K562 (cell line): Measurements from ENCODE around the gene ATP5F1D. TPM values are rescaled to one million over a fixed set of nuclear protein-coding genes. Genes with fewer than 3 reads are reported as not detected.

Source experiments
- ATAC-seq: fragments of 200-7000 bp; cut with Tn5 transposase; 3 replicates; pipeline ENCODE4 v1.9.1; 2020; ENCODE audit warnings: moderate library complexity
- BruUV-seq: library from RNA; stranded (reverse); fragments of 400-500 nt; replicated peaks from 2 replicates; lab custom pipeline; 2021; lab: Mats Ljungman, UMichigan
- CTCF ChIA-PET: fragments of 300-600 bp; formaldehyde crosslinking; extraction: SDS; loops from one replicate; lab custom pipeline; 2021; ENCODE audit warnings: low intra/inter-chr PET ratio; lab: Yijun Ruan, JAX
- POLR2A ChIA-PET: fragments of 300-600, 350-650 bp; sonication (Branson Sonifier 250); formaldehyde crosslinking; extraction: SDS; loops from one replicate; lab custom pipeline; 2021; ENCODE audit warnings: antibody characterized with exemption, inconsistent platforms; lab: Yijun Ruan, JAX
- DNase-seq, 4 experiments: peaks; one replicate each; pipeline versions ENCODE4 v3.0.0 to v3.0.0-alpha.2; 2011 to 2018; ENCODE audit warnings: low spot score in 3 of 4, mixed read lengths in 3 of 4; ENCODE audit errors: extremely low read depth in 1 of 4
- FAIRE-seq: peaks from 2 replicates; lab custom pipeline; 2011; peaks lifted over from hg19 to GRCh38; lab: Jason Lieb, UNC
- H2AFZ ChIP-seq: 2 replicates; pipeline ENCODE4 v1.6.0; 2011; ENCODE audit warnings: low read depth, low read length, control low read depth, inconsistent platforms
- H3K27ac ChIP-seq: fragments of 200-600 bp; 3 replicates; pipeline ENCODE4 v1.8.0; 2011; ENCODE audit warnings: low read depth, mild to moderate bottlenecking, control low read depth, inconsistent platforms, low read length, moderate library complexity, mixed read lengths; ENCODE audit errors: extremely low read depth
- H3K27me3 ChIP-seq, 2 experiments: fragments of 300-600 bp in 1 of 2; 2 replicates in 1 of 2; 3 replicates in 1 of 2; pipeline versions ENCODE4 v1.6.0 to v1.8.0; 2011; ENCODE audit warnings: inconsistent platforms in 2 of 2, low read length in 2 of 2, mild to moderate bottlenecking in 1 of 2, mixed read lengths in 1 of 2, moderate library complexity in 1 of 2; ENCODE audit not compliant: control insufficient read depth in 2 of 2, insufficient read depth in 2 of 2
- H3K36me3 ChIP-seq: fragments of 300-600 bp; 3 replicates; pipeline ENCODE4 v1.8.0; 2011; ENCODE audit warnings: mild to moderate bottlenecking, low read length, inconsistent platforms; ENCODE audit not compliant: control insufficient read depth, insufficient read depth
- H3K4me1 ChIP-seq, 2 experiments: fragments of 200-600 bp in 1 of 2; replicated peaks in 1 of 2; 2 replicates in 1 of 2; 3 replicates in 1 of 2; pipeline versions ENCODE4 v1.5.1 to v1.8.0; 2011; ENCODE audit warnings: inconsistent platforms in 2 of 2, low read length in 2 of 2, mild to moderate bottlenecking in 1 of 2, mixed read lengths in 1 of 2, moderate library complexity in 1 of 2; ENCODE audit not compliant: control insufficient read depth in 2 of 2, insufficient read depth in 2 of 2
- H3K4me2 ChIP-seq: 2 replicates; pipeline ENCODE4 v1.6.1; 2011; ENCODE audit warnings: low read length, control low read depth, inconsistent platforms, mixed read lengths; ENCODE audit not compliant: insufficient read depth
- H3K4me3 ChIP-seq: fragments of 200-600 bp; sonication (generic), shearing (Covaris generic); 2 replicates; pipeline ENCODE4 v1.5.1; 2016; ENCODE audit warnings: control low read depth, inconsistent platforms
- H3K79me2 ChIP-seq: fragments of 200-600 bp; 3 replicates; pipeline ENCODE4 v1.8.0; 2011; ENCODE audit warnings: low read length, inconsistent platforms; ENCODE audit not compliant: control insufficient read depth, insufficient read depth
- H3K9ac ChIP-seq, 2 experiments: 2 replicates each; pipeline versions ENCODE4 v1.6.0 to v1.6.1; 2011; ENCODE audit warnings: low read depth in 2 of 2, low read length in 2 of 2, control low read depth in 1 of 2, inconsistent platforms in 1 of 2, mild to moderate bottlenecking in 1 of 2, mixed read lengths in 1 of 2; ENCODE audit not compliant: insufficient read depth in 1 of 2
- H3K9me1 ChIP-seq: one replicate; pipeline ENCODE4 v1.6.0; 2011; ENCODE audit warnings: inconsistent platforms, mild to moderate bottlenecking, low read length, moderate library complexity; ENCODE audit not compliant: control insufficient read depth, insufficient read depth
- H3K9me3 ChIP-seq: replicated peaks from 2 replicates; pipeline ENCODE4 v1.5.1; 2011; ENCODE audit warnings: low read depth, low read length, inconsistent platforms; ENCODE audit not compliant: control insufficient read depth, insufficient read depth
- H4K20me1 ChIP-seq: replicated peaks from 2 replicates; pipeline ENCODE4 v1.6.1; 2011; ENCODE audit warnings: low read length, inconsistent platforms, mixed read lengths; ENCODE audit not compliant: control insufficient read depth, insufficient read depth
- FOXA1 ChIP-seq: fragments of 450-650 bp; IDR thresholded peaks from 2 replicates; pipeline ENCODE4 v1.6.1; 2016; ENCODE audit warnings: mild to moderate bottlenecking, borderline replicate concordance
- POLR2G ChIP-seq: fragments of 200-400 bp; formaldehyde crosslinking; IDR thresholded peaks from 2 replicates; pipeline ENCODE4 v1.6.1; 2017; ENCODE audit warnings: low read depth, mild to moderate bottlenecking, antibody characterized with exemption, low read length, moderate library complexity
- SMARCB1 ChIP-seq: IDR thresholded peaks from 2 replicates; pipeline ENCODE4 v1.6.1; 2011; ENCODE audit warnings: improper control_type of control experiment, low read depth; ENCODE audit not compliant: insufficient read length
- WGBS: fragments of 100-300 bp; shearing (Covaris generic); methylation state at CpG from one replicate; pipeline ENCODE4 v1.1.6; 2016; ENCODE audit warnings: low coverage, mixed read lengths; ENCODE audit not compliant: insufficient coverage; ENCODE audit errors: missing lambda C conversion rate; 5-methylcytosine and 5-hydroxymethylcytosine counted together
- in situ Hi-C: fragments of 300-500 bp; cut with MboI; formaldehyde crosslinking; loops from 4 replicates; pipeline ENCODE4 v1.15.0; 2018; ENCODE audit warnings: inconsistent platforms, mixed read lengths
- intact Hi-C: fragments of 100-400 bp; cut with micrococcal nuclease; formaldehyde crosslinking; loops from 2 replicates; pipeline ENCODE4 v1.14.2; 2022
- polyA plus RNA-seq, 8 experiments: library from polyadenylated mRNA; depleted of rRNA in 4 of 8; stranded (reverse) in 5 of 8; unstranded in 3 of 8; fragments of >200 nt; fragmentation: Nextera tagmentation in 2 of 8; fragmentation: Illumina TruSeq in 1 of 8; extraction: Ambion mirVana in 2 of 8; extraction: Trizol in 1 of 8; gene quantifications; 2 replicates each; pipeline versions ENCODE4 v1.2.1 to v1.2.3, GENCODE V29; 2011 to 2014; ENCODE audit warnings: inconsistent platforms in 1 of 8, missing spikeins in 1 of 8
- total RNA-seq, 7 experiments: library from RNA; depleted of rRNA in 6 of 7; stranded (reverse); fragments of >200 nt in 6 of 7; fragmentation: Illumina TruSeq in 2 of 7; extraction: Trizol in 2 of 7; gene quantifications; 2 replicates each; pipeline versions ENCODE4 v1.2.1 to v1.2.3, GENCODE V29; 2011 to 2021; ENCODE audit warnings: low replicate concordance in 1 of 7

The ATP5F1D gene
- total and polyA plus RNA-seq, 9 of the 15 experiments (the other 6 are each of a cell fraction or from before 2014, with no cell fraction given) = 3.9 to 409 (median 36.8) TPM

GRCh38 chr19:1224047-1224825, 17.3 kb upstream of the ATP5F1D start:
- Histone ChIP-seq H3K79me2 (peaks cover 23% of the 10 kb centered on the region), H4K20me1 (0 out of 2 replicates have a peak, but pooled peaks cover 6% of the 10 kb centered on the region), H3K9ac (peak overlapping the region in 1 of 2 experiments; percentile 45; a peak in 1 of 4 replicates), H3K9me1 (no peaks in the 10 kb centered on the region), H2AFZ (no peak overlapping the region), H3K4me1 (peaks cover 0 to 67% of the 10 kb centered on the region in 2 experiments; a peak in 2 of 5 replicates), H3K4me3 (no peak overlapping the region), H3K4me2 (no peak overlapping the region), H3K9me3 (no peaks in the 10 kb centered on the region; the same call in 1 of the 2 replicates), H3K27ac (no peak overlapping the region), H3K36me3 (peaks cover 83% of the 10 kb centered on the region; the same call in 2 of the 3 replicates), H3K27me3 (no peaks in the 10 kb centered on the region)
- WGBS = 88% methylated on average over 6 of the region's 16 CpGs
- ChIA-PET POLR2A (no interaction called here), CTCF (interaction anchor here (1.6 kb wide), 1 partner anchor 111 kb away, joined by 6 read pairs; no protein-coding TSS in a partner anchor)
- FAIRE-seq (no peak), DNase-seq (no peak), ATAC-seq (no peak)
- in situ Hi-C loops = no loop called here
- intact Hi-C loops = no loop called here
- BruUV-seq = no TSS peak
- TF ChIP-seq SMARCB1 = no peak
- 0 out of 2 replicates have a peak, but pooled peaks have one; percentile 8 for TF ChIP-seq POLR2G

- H3K36me3 ChIP-seq = peaks cover 82% of the 10 kb centered on the region; the same call in 2 of the 3 replicates
- 93% methylated on average over 16 of the region's 16 CpGs for WGBS
Observed at GRCh38 chr19:1224847-1225246, 16.7 kb upstream of the ATP5F1D start.

More at GRCh38 chr19:1224847-1225246, 16.7 kb upstream of the ATP5F1D start:
- no peaks in the 10 kb centered on the region for H3K27me3 ChIP-seq
- DNase-seq = no peak
- H3K4me3 ChIP-seq = no peak overlapping the region
- no peak overlapping the region for H3K27ac ChIP-seq
- no peak overlapping the region for H3K4me2 ChIP-seq
- H3K4me1 ChIP-seq = peaks cover 0 to 66% of the 10 kb centered on the region in 2 experiments; a peak in 2 of 5 replicates
- peaks cover 21% of the 10 kb centered on the region for H3K79me2 ChIP-seq
- H3K9me1 ChIP-seq = no peaks in the 10 kb centered on the region
- H4K20me1 ChIP-seq = 0 out of 2 replicates have a peak, but pooled peaks cover 6% of the 10 kb centered on the region
- TF ChIP-seq FOXA1 = no peak
- TF ChIP-seq POLR2G = peak; percentile 26; the same call in 1 of the 2 replicates
- no peak overlapping the region for H3K9ac ChIP-seq
- in situ Hi-C loops = loop anchor here (25.0 kb wide), 1 partner anchor 463 kb away; the partner anchor contains the start of gene MISP
- ChIA-PET CTCF (no interaction called here), POLR2A (interaction anchor here (1.2 kb wide), 1 partner anchor 17 kb away, joined by 3 read pairs; the partner anchor contains the start of gene ATP5F1D)
- no peaks in the 10 kb centered on the region; the same call in 1 of the 2 replicates for H3K9me3 ChIP-seq
- no peak overlapping the region for H2AFZ ChIP-seq
- no TSS peak for BruUV-seq
- FAIRE-seq = no peak
- ATAC-seq = no peak
- intact Hi-C loops = no loop called here
